Measurements from ENCODE around the gene CDK5RAP2.

CDK5RAP2 gene

DNA sequence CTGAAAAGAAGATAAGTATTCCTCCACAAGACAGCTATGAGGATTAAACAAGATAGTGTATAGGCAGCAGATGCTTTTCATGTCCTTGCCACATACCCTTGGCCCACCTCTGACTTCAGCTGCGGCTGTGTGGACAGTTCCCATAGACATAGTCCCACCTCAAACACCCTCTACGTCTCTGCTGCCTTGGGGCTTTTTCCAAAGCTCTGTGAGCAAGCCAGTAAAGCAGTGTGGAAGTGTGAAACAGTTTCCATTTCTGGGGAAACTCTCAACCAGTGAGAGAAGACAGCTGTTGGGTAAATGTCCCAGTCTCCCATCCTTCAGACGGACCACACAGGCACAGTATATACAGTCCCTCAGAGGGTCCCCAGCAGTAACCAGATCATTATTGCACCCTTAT, 125.5 kb downstream of the CDK5RAP2 start:
- TF ChIP-seq, protein P1, sequence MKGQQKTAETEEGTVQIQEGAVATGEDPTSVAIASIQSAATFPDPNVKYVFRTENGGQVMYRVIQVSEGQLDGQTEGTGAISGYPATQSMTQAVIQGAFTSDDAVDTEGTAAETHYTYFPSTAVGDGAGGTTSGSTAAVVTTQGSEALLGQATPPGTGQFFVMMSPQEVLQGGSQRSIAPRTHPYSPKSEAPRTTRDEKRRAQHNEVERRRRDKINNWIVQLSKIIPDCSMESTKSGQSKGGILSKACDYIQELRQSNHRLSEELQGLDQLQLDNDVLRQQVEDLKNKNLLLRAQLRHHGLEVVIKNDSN (IDR thresholded peaks at IDR 0.05) = no peak
- TF ChIP-seq RAD21 (IDR thresholded peaks at IDR 0.05; ENCODE audit: low read depth) (no peak), NFIC (IDR thresholded peaks at IDR 0.05) (no peak)

DNA sequence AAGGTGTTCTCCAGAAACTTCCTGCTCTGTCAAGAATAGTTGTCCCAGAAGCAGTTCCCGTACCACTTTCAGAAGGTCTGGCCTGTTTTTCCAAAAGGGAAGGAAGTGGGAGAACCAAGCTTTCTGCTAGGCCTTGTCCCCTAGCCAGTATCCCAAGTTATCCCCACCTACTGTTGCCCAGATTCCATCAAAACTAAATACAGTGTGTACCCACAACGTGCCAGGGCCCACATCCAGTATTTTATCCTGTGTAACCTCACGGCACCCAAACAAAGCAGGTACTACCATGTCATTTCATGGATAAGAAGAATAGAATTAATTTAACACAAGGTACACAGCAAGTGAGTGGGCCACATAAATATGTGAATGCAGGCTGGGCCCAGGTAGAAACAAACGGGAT, 126.2 kb downstream of the CDK5RAP2 start:
- no peak for TF ChIP-seq TAF1 (IDR thresholded peaks at IDR 0.05; ENCODE audit: low read depth)
- no peak for TF ChIP-seq FOXM1 (IDR thresholded peaks at IDR 0.05; ENCODE audit: borderline replicate concordance, low read depth)

DNA sequence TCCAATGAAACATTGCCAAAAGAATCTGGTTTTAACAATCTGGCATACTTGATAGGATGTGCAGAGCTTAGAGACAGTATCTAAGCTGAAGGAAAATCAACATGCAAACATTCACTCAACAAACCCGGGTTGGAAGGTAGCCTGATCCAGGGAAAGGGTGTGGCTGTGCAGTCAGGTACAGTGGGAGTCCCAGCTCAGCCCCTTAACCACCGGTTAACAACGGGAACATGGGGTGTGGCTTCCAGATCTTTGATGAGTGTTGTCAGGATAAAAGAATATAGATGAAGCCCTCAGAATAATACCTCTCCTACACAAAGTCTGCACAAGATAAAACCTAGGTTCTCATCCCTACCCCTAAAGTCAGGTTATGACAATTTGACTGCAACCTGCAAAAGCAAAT, 127.3 kb downstream of the CDK5RAP2 start:
- no peak for TF ChIP-seq TCF12 (IDR thresholded peaks at IDR 0.05; ENCODE audit: low read depth)
- TF ChIP-seq NFIC (IDR thresholded peaks at IDR 0.05) = no peak
- TF ChIP-seq YY1 (IDR thresholded peaks at IDR 0.05; ENCODE audit: low read depth) = no peak
- TF ChIP-seq RAD21 (IDR thresholded peaks at IDR 0.05; ENCODE audit: low read depth) = no peak
- no peak for TF ChIP-seq EGR1 (IDR thresholded peaks at IDR 0.05)
- TF ChIP-seq, protein P2, sequence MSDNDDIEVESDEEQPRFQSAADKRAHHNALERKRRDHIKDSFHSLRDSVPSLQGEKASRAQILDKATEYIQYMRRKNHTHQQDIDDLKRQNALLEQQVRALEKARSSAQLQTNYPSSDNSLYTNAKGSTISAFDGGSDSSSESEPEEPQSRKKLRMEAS (IDR thresholded peaks at IDR 0.05) = no peak
- no peak for TF ChIP-seq TEAD4 (IDR thresholded peaks at IDR 0.05)
- no peak for TF ChIP-seq TAF1 (IDR thresholded peaks at IDR 0.05; ENCODE audit: low read depth)
- TF ChIP-seq, protein P1 (IDR thresholded peaks at IDR 0.05) = no peak
- TF ChIP-seq ZBTB7A (IDR thresholded peaks at IDR 0.05; ENCODE audit: low read depth) = no peak
- TF ChIP-seq CREB1 (IDR thresholded peaks at IDR 0.05; ENCODE audit: low read depth) = no peak

DNA sequence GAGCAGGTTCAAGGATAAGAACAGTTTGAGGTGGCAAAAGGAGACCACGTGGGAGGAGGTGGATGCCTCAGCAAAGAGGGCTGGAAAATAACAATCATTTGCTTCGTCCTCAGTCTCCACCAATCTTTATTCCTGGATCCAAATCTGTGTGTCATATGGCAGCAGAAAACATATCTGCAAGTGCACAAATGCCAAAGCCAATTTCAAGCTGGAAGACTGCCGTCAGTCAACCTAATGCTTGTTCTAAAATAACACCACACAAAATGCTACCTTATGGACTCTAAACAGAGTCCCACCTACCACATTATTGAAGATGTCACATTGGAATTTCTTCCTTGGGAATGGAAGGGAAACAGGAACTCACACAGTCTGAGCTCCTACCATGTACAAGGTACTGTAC, 129.1 kb downstream of the CDK5RAP2 start:
- TF ChIP-seq ZBTB7A (IDR thresholded peaks at IDR 0.05; ENCODE audit: low read depth) (no peak), TAF1 (IDR thresholded peaks at IDR 0.05; ENCODE audit: low read depth) (no peak), YY1 (IDR thresholded peaks at IDR 0.05; ENCODE audit: low read depth) (no peak), CREB1 (IDR thresholded peaks at IDR 0.05; ENCODE audit: low read depth) (no peak), EP300 (IDR thresholded peaks at IDR 0.05; ENCODE audit: borderline replicate concordance) (no peak)
- TF ChIP-seq, protein P3, sequence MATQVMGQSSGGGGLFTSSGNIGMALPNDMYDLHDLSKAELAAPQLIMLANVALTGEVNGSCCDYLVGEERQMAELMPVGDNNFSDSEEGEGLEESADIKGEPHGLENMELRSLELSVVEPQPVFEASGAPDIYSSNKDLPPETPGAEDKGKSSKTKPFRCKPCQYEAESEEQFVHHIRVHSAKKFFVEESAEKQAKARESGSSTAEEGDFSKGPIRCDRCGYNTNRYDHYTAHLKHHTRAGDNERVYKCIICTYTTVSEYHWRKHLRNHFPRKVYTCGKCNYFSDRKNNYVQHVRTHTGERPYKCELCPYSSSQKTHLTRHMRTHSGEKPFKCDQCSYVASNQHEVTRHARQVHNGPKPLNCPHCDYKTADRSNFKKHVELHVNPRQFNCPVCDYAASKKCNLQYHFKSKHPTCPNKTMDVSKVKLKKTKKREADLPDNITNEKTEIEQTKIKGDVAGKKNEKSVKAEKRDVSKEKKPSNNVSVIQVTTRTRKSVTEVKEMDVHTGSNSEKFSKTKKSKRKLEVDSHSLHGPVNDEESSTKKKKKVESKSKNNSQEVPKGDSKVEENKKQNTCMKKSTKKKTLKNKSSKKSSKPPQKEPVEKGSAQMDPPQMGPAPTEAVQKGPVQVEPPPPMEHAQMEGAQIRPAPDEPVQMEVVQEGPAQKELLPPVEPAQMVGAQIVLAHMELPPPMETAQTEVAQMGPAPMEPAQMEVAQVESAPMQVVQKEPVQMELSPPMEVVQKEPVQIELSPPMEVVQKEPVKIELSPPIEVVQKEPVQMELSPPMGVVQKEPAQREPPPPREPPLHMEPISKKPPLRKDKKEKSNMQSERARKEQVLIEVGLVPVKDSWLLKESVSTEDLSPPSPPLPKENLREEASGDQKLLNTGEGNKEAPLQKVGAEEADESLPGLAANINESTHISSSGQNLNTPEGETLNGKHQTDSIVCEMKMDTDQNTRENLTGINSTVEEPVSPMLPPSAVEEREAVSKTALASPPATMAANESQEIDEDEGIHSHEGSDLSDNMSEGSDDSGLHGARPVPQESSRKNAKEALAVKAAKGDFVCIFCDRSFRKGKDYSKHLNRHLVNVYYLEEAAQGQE (IDR thresholded peaks at IDR 0.05; ENCODE audit: low read depth) = no peak

DNA sequence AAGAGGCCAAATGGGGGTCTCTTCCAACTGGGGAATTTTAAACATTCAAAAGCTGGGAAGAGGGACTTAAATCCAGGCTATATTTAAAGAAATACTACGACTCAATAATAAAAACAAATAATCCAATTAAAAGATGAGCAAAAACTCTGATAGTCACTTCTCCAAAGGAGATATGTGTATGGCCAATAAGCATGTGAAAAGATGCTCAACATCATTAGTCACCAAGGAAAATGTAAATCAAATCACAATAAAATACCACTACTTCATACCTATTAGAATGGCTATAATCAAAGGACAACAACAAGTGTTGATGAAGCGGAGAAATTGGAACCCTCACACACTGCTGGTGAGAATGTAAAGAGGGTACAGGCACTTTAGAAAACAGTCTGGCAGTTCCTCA, 130.4 kb downstream of the CDK5RAP2 start:
- TF ChIP-seq YY1 (IDR thresholded peaks at IDR 0.05; ENCODE audit: low read depth) = no peak
- TF ChIP-seq, protein P3 (IDR thresholded peaks at IDR 0.05; ENCODE audit: low read depth) = no peak
- TF ChIP-seq TCF12 (IDR thresholded peaks at IDR 0.05; ENCODE audit: low read depth) = no peak
- no peak for TF ChIP-seq EP300 (IDR thresholded peaks at IDR 0.05; ENCODE audit: borderline replicate concordance)
- TF ChIP-seq, protein P2 (IDR thresholded peaks at IDR 0.05) = no peak
- no peak for TF ChIP-seq EGR1 (IDR thresholded peaks at IDR 0.05)
- TF ChIP-seq, protein P1 (IDR thresholded peaks at IDR 0.05) = no peak
- TF ChIP-seq TEAD4 (IDR thresholded peaks at IDR 0.05) = no peak
- no peak for TF ChIP-seq CREB1 (IDR thresholded peaks at IDR 0.05; ENCODE audit: low read depth)
- TF ChIP-seq RAD21 (IDR thresholded peaks at IDR 0.05; ENCODE audit: low read depth) = no peak
- TF ChIP-seq ZBTB7A (IDR thresholded peaks at IDR 0.05; ENCODE audit: low read depth) = no peak
- no peak for TF ChIP-seq NFIC (IDR thresholded peaks at IDR 0.05)
- no peak for TF ChIP-seq CEBPB (IDR thresholded peaks at IDR 0.05)
- TF ChIP-seq FOXM1 (IDR thresholded peaks at IDR 0.05; ENCODE audit: borderline replicate concordance, low read depth) = no peak
- TF ChIP-seq TAF1 (IDR thresholded peaks at IDR 0.05; ENCODE audit: low read depth) = no peak

DNA sequence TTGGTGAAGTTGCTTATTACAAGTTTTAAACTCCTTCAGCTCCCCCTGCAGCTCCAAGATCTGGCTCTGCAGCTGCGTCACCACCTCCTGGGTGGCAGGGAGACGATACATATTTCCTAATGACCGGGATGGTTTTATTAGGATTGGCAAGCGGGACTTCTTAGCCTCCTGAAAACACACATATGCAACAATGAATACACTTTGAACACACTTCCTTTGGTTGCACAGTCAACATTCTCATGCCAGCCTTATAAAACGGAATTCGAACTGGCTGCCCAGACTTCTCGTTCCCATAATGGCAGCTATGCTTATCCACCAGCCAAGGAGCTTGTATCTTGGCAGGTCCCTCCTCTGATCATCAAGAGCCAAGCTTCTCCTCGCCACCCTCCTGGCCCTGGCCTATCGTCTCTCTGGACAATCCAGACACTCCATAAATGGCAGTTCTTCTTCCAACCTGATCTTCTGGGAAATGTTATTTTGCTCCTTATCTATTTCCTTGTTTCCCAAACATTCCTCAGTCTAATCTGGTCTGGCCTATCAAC, 131.9 kb downstream of the CDK5RAP2 start:
- TF ChIP-seq FOXM1 (IDR thresholded peaks at IDR 0.05; ENCODE audit: borderline replicate concordance, low read depth) = no peak
- no peak for TF ChIP-seq YY1 (IDR thresholded peaks at IDR 0.05; ENCODE audit: low read depth)
- TF ChIP-seq EP300 (IDR thresholded peaks at IDR 0.05; ENCODE audit: borderline replicate concordance) = no peak
- TF ChIP-seq CREB1 (IDR thresholded peaks at IDR 0.05; ENCODE audit: low read depth) = no peak
